K562 (cell line): ENCODE measurements around the gene ZNF844. TPM values are rescaled to one million over a fixed set of nuclear protein-coding genes. Genes with fewer than 3 reads are reported as not detected.

Experiments
- ATAC-seq: fragments of 200-7000 bp; cut with Tn5 transposase; 3 replicates; pipeline ENCODE4 v1.9.1; 2020; ENCODE audit warnings: moderate library complexity
- BruUV-seq: library from RNA; stranded (reverse); fragments of 400-500 nt; replicated peaks from 2 replicates; lab custom pipeline; 2021; lab: Mats Ljungman, UMichigan
- CTCF ChIA-PET: fragments of 300-600 bp; formaldehyde crosslinking; extraction: SDS; loops from one replicate; lab custom pipeline; 2021; ENCODE audit warnings: low intra/inter-chr PET ratio; lab: Yijun Ruan, JAX
- POLR2A ChIA-PET: fragments of 300-600, 350-650 bp; sonication (Branson Sonifier 250); formaldehyde crosslinking; extraction: SDS; loops from one replicate; lab custom pipeline; 2021; ENCODE audit warnings: antibody characterized with exemption, inconsistent platforms; lab: Yijun Ruan, JAX
- DNase-seq, 4 experiments: peaks; one replicate each; pipeline versions ENCODE4 v3.0.0 to v3.0.0-alpha.2; 2011 to 2018; ENCODE audit warnings: low spot score in 3 of 4, mixed read lengths in 3 of 4; ENCODE audit errors: extremely low read depth in 1 of 4
- FAIRE-seq: peaks from 2 replicates; lab custom pipeline; 2011; peaks lifted over from hg19 to GRCh38; lab: Jason Lieb, UNC
- H2AFZ ChIP-seq: 2 replicates; pipeline ENCODE4 v1.6.0; 2011; ENCODE audit warnings: low read depth, low read length, control low read depth, inconsistent platforms
- H3K27ac ChIP-seq: fragments of 200-600 bp; 3 replicates; pipeline ENCODE4 v1.8.0; 2011; ENCODE audit warnings: low read depth, mild to moderate bottlenecking, control low read depth, inconsistent platforms, low read length, moderate library complexity, mixed read lengths; ENCODE audit errors: extremely low read depth
- H3K27me3 ChIP-seq, 2 experiments: fragments of 300-600 bp in 1 of 2; 2 replicates in 1 of 2; 3 replicates in 1 of 2; pipeline versions ENCODE4 v1.6.0 to v1.8.0; 2011; ENCODE audit warnings: inconsistent platforms in 2 of 2, low read length in 2 of 2, mild to moderate bottlenecking in 1 of 2, mixed read lengths in 1 of 2, moderate library complexity in 1 of 2; ENCODE audit not compliant: control insufficient read depth in 2 of 2, insufficient read depth in 2 of 2
- H3K36me3 ChIP-seq: fragments of 300-600 bp; 3 replicates; pipeline ENCODE4 v1.8.0; 2011; ENCODE audit warnings: mild to moderate bottlenecking, low read length, inconsistent platforms; ENCODE audit not compliant: control insufficient read depth, insufficient read depth
- H3K4me1 ChIP-seq, 2 experiments: fragments of 200-600 bp in 1 of 2; replicated peaks in 1 of 2; 2 replicates in 1 of 2; 3 replicates in 1 of 2; pipeline versions ENCODE4 v1.5.1 to v1.8.0; 2011; ENCODE audit warnings: inconsistent platforms in 2 of 2, low read length in 2 of 2, mild to moderate bottlenecking in 1 of 2, mixed read lengths in 1 of 2, moderate library complexity in 1 of 2; ENCODE audit not compliant: control insufficient read depth in 2 of 2, insufficient read depth in 2 of 2
- H3K4me2 ChIP-seq: 2 replicates; pipeline ENCODE4 v1.6.1; 2011; ENCODE audit warnings: low read length, control low read depth, inconsistent platforms, mixed read lengths; ENCODE audit not compliant: insufficient read depth
- H3K4me3 ChIP-seq: fragments of 200-600 bp; sonication (generic), shearing (Covaris generic); 2 replicates; pipeline ENCODE4 v1.5.1; 2016; ENCODE audit warnings: control low read depth, inconsistent platforms
- H3K79me2 ChIP-seq: fragments of 200-600 bp; 3 replicates; pipeline ENCODE4 v1.8.0; 2011; ENCODE audit warnings: low read length, inconsistent platforms; ENCODE audit not compliant: control insufficient read depth, insufficient read depth
- H3K9ac ChIP-seq, 2 experiments: 2 replicates each; pipeline versions ENCODE4 v1.6.0 to v1.6.1; 2011; ENCODE audit warnings: low read depth in 2 of 2, low read length in 2 of 2, control low read depth in 1 of 2, inconsistent platforms in 1 of 2, mild to moderate bottlenecking in 1 of 2, mixed read lengths in 1 of 2; ENCODE audit not compliant: insufficient read depth in 1 of 2
- H3K9me1 ChIP-seq: one replicate; pipeline ENCODE4 v1.6.0; 2011; ENCODE audit warnings: inconsistent platforms, mild to moderate bottlenecking, low read length, moderate library complexity; ENCODE audit not compliant: control insufficient read depth, insufficient read depth
- H3K9me3 ChIP-seq: replicated peaks from 2 replicates; pipeline ENCODE4 v1.5.1; 2011; ENCODE audit warnings: low read depth, low read length, inconsistent platforms; ENCODE audit not compliant: control insufficient read depth, insufficient read depth
- H4K20me1 ChIP-seq: replicated peaks from 2 replicates; pipeline ENCODE4 v1.6.1; 2011; ENCODE audit warnings: low read length, inconsistent platforms, mixed read lengths; ENCODE audit not compliant: control insufficient read depth, insufficient read depth
- HDGF ChIP-seq: fragments of 450-650 bp; IDR thresholded peaks from 2 replicates; pipeline ENCODE4 v1.6.1; 2016
- HNRNPLL ChIP-seq: fragments of 200-400 bp; formaldehyde crosslinking; IDR thresholded peaks from 2 replicates; pipeline ENCODE4 v1.6.1; 2017; ENCODE audit warnings: low read length, low read depth, mild to moderate bottlenecking; ENCODE audit not compliant: poor library complexity, severe bottlenecking
- PBX2 ChIP-seq, 2 experiments: IDR thresholded peaks in 1 of 2; conservative IDR thresholded peaks in 1 of 2; 2 replicates each; pipeline ENCODE4 v1.6.1; 2016; ENCODE audit warnings: low read depth in 2 of 2, mild to moderate bottlenecking in 1 of 2, missing compliant biosample characterization in 1 of 2, missing genetic modification characterization in 1 of 2, moderate library complexity in 1 of 2
- POLR2AphosphoS5 ChIP-seq: IDR thresholded peaks from 2 replicates; pipeline ENCODE4 v1.6.1; 2011; ENCODE audit warnings: mild to moderate bottlenecking, low read depth, low read length, moderate library complexity; ENCODE audit not compliant: control insufficient read depth, insufficient read depth
- POLR2G ChIP-seq: fragments of 200-400 bp; formaldehyde crosslinking; IDR thresholded peaks from 2 replicates; pipeline ENCODE4 v1.6.1; 2017; ENCODE audit warnings: low read depth, mild to moderate bottlenecking, antibody characterized with exemption, low read length, moderate library complexity
- RBM25 ChIP-seq: fragments of 200-400 bp; formaldehyde crosslinking; IDR thresholded peaks from 2 replicates; pipeline ENCODE4 v1.6.1; 2018; ENCODE audit warnings: low read length, low read depth, moderate library complexity; ENCODE audit not compliant: severe bottlenecking
- SPI1 ChIP-seq: IDR thresholded peaks from 2 replicates; pipeline ENCODE4 v1.6.1; 2011; ENCODE audit warnings: low read depth, low read length, control low read depth, borderline replicate concordance
- TAF1 ChIP-seq: IDR thresholded peaks from 2 replicates; pipeline ENCODE4 v1.6.1; 2011; ENCODE audit warnings: mild to moderate bottlenecking, low read length, moderate library complexity; ENCODE audit not compliant: insufficient read depth, control insufficient read depth, severe bottlenecking; ENCODE audit errors: extremely low read depth
- TBP ChIP-seq: optimal IDR thresholded peaks from 2 replicates; pipeline ENCODE3; 2011; ENCODE audit warnings: low read depth, low read length, improper control_type of control experiment
- ZNF140 ChIP-seq: fragments of 250-450 bp; sonication (Bioruptor Pico); IDR thresholded peaks from 2 replicates; pipeline ENCODE4 v1.8.0; 2021; ENCODE audit warnings: moderate library complexity, mild to moderate bottlenecking, inconsistent platforms
- WGBS: fragments of 100-300 bp; shearing (Covaris generic); methylation state at CpG from one replicate; pipeline ENCODE4 v1.1.6; 2016; ENCODE audit warnings: low coverage, mixed read lengths; ENCODE audit not compliant: insufficient coverage; ENCODE audit errors: missing lambda C conversion rate; 5-methylcytosine and 5-hydroxymethylcytosine counted together
- in situ Hi-C: fragments of 300-500 bp; cut with MboI; formaldehyde crosslinking; loops from 4 replicates; pipeline ENCODE4 v1.15.0; 2018; ENCODE audit warnings: inconsistent platforms, mixed read lengths
- intact Hi-C: fragments of 100-400 bp; cut with micrococcal nuclease; formaldehyde crosslinking; loops from 2 replicates; pipeline ENCODE4 v1.14.2; 2022
- polyA plus RNA-seq, 8 experiments: library from polyadenylated mRNA; depleted of rRNA in 4 of 8; stranded (reverse) in 5 of 8; unstranded in 3 of 8; fragments of >200 nt; fragmentation: Nextera tagmentation in 2 of 8; fragmentation: Illumina TruSeq in 1 of 8; extraction: Ambion mirVana in 2 of 8; extraction: Trizol in 1 of 8; gene quantifications; 2 replicates each; pipeline versions ENCODE4 v1.2.1 to v1.2.3, GENCODE V29; 2011 to 2014; ENCODE audit warnings: inconsistent platforms in 1 of 8, missing spikeins in 1 of 8
- total RNA-seq, 7 experiments: library from RNA; depleted of rRNA in 6 of 7; stranded (reverse); fragments of >200 nt in 6 of 7; fragmentation: Illumina TruSeq in 2 of 7; extraction: Trizol in 2 of 7; gene quantifications; 2 replicates each; pipeline versions ENCODE4 v1.2.1 to v1.2.3, GENCODE V29; 2011 to 2021; ENCODE audit warnings: low replicate concordance in 1 of 7

ZNF844 gene
- total and polyA plus RNA-seq, 9 of the 15 experiments (the other 6 are each of a cell fraction or from before 2014, with no cell fraction given) = 0.80 to 4.5 (median 2.2) TPM

- Histone ChIP-seq H3K4me3 (peak overlapping the region; percentile 44), H2AFZ (peak overlapping the region; percentile 69; the same call in 1 of the 2 replicates), H3K79me2 (no peaks in the 10 kb centered on the region), H3K9me3 (peaks cover 5% of the 10 kb centered on the region; the same call in 1 of the 2 replicates), H3K27ac (no peak overlapping the region), H4K20me1 (no peaks in the 10 kb centered on the region), H3K4me1 (peaks cover 0 to 13% of the 10 kb centered on the region in 2 experiments; a peak in 2 of 5 replicates), H3K9me1 (no peaks in the 10 kb centered on the region), H3K9ac (peak overlapping the region; percentile 59 to 91; a peak in 3 of 4 replicates), H3K27me3 (no peaks in the 10 kb centered on the region), H3K36me3 (no peaks in the 10 kb centered on the region), H3K4me2 (peak overlapping the region; percentile 64)
- ChIA-PET CTCF (no interaction called here), POLR2A (interaction anchor here (1.2 to 1.5 kb wide), 2 partner anchors 10 to 17 kb away, joined by 3 to 5 read pairs; partner anchors contain the start of gene ZNF433)
- WGBS = 37% methylated on average over 14 of the region's 14 CpGs
- no peak for DNase-seq
- in situ Hi-C loops (no loop called here), intact Hi-C loops (no loop called here)
- TF ChIP-seq SPI1 = 0 out of 2 replicates have a peak, but pooled peaks have one; percentile 7
- TF ChIP-seq HDGF = no peak
- no TSS peak for BruUV-seq
- FAIRE-seq = no peak
- no peak for ATAC-seq
These were observed 12.4 kb upstream of the ZNF844 start for GRCh38 chr19:12052091-12052496.

GRCh38 chr19:12052497-12053169, 11.9 kb upstream of the ZNF844 start, which contains the start of gene ZNF878:
ZNF878 (minus strand) TSS chr19:12052961; CDS start chr19:12052801, 160 bp downstream.
- peak within 1 kb of the TSS; percentile 59 to 91 for H3K9ac ChIP-seq
- intact Hi-C loops = no loop called here
- peak; percentile 58 for TF ChIP-seq HNRNPLL
- no peak for TF ChIP-seq ZNF140 (CRISPR knock-in tag)
- TF ChIP-seq POLR2AphosphoS5 = peak; percentile 73
- TF ChIP-seq TAF1 = peak; percentile 83
- peak; percentile 4 for TF ChIP-seq RBM25
- TF ChIP-seq PBX2 (CRISPR knock-in tag; IDR thresholded peaks at IDR 0.05; ENCODE audit: low read depth) = peak; percentile 66
- TF ChIP-seq PBX2 (tag; conservative IDR thresholded peaks at IDR 0.05; ENCODE audit: low read depth) = peak; percentile 56
- peak; percentile 93 for TF ChIP-seq TBP
- TF ChIP-seq POLR2G = peak; percentile 80

More at GRCh38 chr19:12052497-12053169, 11.9 kb upstream of the ZNF844 start, which contains the start of gene ZNF878:
- WGBS = 28% methylated on average over 30 of the region's 46 CpGs
- Histone ChIP-seq H4K20me1 (no peaks in the 10 kb centered on the region), H3K79me2 (no peaks in the 10 kb centered on the region), H3K4me2 (peak within 1 kb of the TSS; percentile 64), H3K27me3 (no peaks in the 10 kb centered on the region), H3K9me1 (no peaks in the 10 kb centered on the region), H3K27ac (peak within 1 kb of the TSS; percentile 31; the same call in 1 of the 3 replicates), H3K9me3 (peaks cover 5% of the 10 kb centered on the region; the same call in 1 of the 2 replicates), H3K4me1 (peaks cover 0 to 13% of the 10 kb centered on the region in 2 experiments; a peak in 2 of 5 replicates), H3K4me3 (peak within 1 kb of the TSS; percentile 44), H3K36me3 (no peaks in the 10 kb centered on the region), H2AFZ (peak within 1 kb of the TSS; percentile 69)
- ATAC-seq = peak; percentile 99
- ChIA-PET CTCF (no interaction called here), POLR2A (interaction anchor here (1.2 to 1.5 kb wide), 2 partner anchors 10 to 17 kb away, joined by 3 to 5 read pairs; partner anchors contain the start of gene ZNF433)
- TSS peak; percentile 81 for BruUV-seq
- DNase-seq = peak; percentile 79 to 86 (median 83)
- peak; percentile 92 for FAIRE-seq
- in situ Hi-C loops = no loop called here
